ENCODE data around the gene REEP6. TPM values are rescaled to one million over a fixed set of nuclear protein-coding genes. Genes with fewer than 3 reads are reported as not detected.

The REEP6 gene
- total RNA-seq, 2 experiments from 2014 or later: 2.0 to 2.4 TPM

GRCh38 chr19:1472231-1473084 is 18.5 kb upstream of the REEP6 start:
- peaks cover 4% of the 10 kb centered on the region for H3K36me3 Mint-ChIP-seq (ENCODE audit: low read depth)
- no peaks in the 10 kb centered on the region for H3K9me3 Mint-ChIP-seq
- TF ChIP-seq, protein P1, sequence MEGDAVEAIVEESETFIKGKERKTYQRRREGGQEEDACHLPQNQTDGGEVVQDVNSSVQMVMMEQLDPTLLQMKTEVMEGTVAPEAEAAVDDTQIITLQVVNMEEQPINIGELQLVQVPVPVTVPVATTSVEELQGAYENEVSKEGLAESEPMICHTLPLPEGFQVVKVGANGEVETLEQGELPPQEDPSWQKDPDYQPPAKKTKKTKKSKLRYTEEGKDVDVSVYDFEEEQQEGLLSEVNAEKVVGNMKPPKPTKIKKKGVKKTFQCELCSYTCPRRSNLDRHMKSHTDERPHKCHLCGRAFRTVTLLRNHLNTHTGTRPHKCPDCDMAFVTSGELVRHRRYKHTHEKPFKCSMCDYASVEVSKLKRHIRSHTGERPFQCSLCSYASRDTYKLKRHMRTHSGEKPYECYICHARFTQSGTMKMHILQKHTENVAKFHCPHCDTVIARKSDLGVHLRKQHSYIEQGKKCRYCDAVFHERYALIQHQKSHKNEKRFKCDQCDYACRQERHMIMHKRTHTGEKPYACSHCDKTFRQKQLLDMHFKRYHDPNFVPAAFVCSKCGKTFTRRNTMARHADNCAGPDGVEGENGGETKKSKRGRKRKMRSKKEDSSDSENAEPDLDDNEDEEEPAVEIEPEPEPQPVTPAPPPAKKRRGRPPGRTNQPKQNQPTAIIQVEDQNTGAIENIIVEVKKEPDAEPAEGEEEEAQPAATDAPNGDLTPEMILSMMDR (IDR thresholded peaks at IDR 0.05): no peak
- no peak overlapping the region for H3K4me3 Mint-ChIP-seq
- ChIA-PET POLR2A (interaction anchor here (0.8 to 1.8 kb wide), 4 partner anchors 15 to 158 kb away, joined by 3 to 6 read pairs (median 4); no protein-coding TSS in a partner anchor), CTCF (interaction anchor here (1.2 kb wide), 1 partner anchor 30 kb away, joined by 3 read pairs; no protein-coding TSS in a partner anchor)
- peaks cover 21% of the 10 kb centered on the region for H3K4me1 Mint-ChIP-seq (ENCODE audit: low read depth)
- DNase-seq: no peak
- peaks cover 11% of the 10 kb centered on the region for H3K27me3 Mint-ChIP-seq
- ATAC-seq: no peak
- intact Hi-C loops (cut with micrococcal nuclease): no loop called here
- H3K27ac Mint-ChIP-seq: no peak overlapping the region

DNA sequence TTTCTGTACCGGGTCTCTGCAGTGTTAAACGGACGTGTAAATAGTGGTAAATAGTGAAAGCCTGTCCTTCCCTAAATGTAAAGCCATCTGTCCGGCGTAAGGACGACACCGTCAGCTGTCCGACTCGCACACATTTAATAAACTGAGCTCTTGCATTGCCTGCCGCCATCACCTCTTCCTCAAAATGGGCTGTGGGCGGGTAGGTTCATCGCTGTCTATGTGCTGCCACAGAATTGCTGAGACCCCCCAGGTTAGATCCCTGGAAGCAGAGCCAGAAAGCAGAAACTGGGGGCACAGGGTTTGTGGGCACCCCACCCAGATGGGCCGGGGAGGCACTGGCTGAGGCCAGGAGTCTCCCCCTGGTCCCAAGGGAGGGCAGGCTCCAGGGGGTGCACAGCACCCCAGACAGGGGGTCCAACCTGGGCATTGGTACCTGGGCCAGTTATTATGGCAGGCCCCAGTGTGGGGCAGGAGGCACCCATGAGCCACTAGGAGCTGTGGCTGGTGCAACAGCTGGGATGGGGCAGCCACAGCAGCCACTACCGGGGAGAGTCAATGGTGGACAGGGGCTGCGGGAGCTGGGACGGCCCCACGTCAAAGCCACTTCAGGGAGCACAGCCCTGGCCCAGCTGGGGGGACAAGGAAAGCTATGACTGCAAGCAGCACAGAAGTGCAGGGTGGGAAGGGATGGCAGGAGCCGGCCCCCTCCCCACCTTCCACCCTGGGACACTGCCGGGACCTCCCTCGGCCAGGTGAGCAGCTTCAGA is 17.7 kb upstream of the REEP6 start:
- CTCF ChIA-PET: no interaction called here
- TF ChIP-seq, protein P1 (IDR thresholded peaks at IDR 0.05): no peak
- Mint-ChIP-seq H3K4me3 (no peak overlapping the region), H3K36me3 (ENCODE audit: low read depth) (peaks cover 5% of the 10 kb centered on the region), H3K9me3 (no peaks in the 10 kb centered on the region), H3K27me3 (peaks cover 11% of the 10 kb centered on the region), H3K27ac (no peak overlapping the region), H3K4me1 (ENCODE audit: low read depth) (peaks cover 24% of the 10 kb centered on the region)
- POLR2A ChIA-PET: interaction anchor here (0.8 to 1.8 kb wide), 3 partner anchors 16 to 157 kb away, joined by 3 to 6 read pairs (median 4); no protein-coding TSS in a partner anchor
- DNase-seq: no peak
- intact Hi-C loops (cut with micrococcal nuclease): no loop called here
- ATAC-seq: no peak

DNA sequence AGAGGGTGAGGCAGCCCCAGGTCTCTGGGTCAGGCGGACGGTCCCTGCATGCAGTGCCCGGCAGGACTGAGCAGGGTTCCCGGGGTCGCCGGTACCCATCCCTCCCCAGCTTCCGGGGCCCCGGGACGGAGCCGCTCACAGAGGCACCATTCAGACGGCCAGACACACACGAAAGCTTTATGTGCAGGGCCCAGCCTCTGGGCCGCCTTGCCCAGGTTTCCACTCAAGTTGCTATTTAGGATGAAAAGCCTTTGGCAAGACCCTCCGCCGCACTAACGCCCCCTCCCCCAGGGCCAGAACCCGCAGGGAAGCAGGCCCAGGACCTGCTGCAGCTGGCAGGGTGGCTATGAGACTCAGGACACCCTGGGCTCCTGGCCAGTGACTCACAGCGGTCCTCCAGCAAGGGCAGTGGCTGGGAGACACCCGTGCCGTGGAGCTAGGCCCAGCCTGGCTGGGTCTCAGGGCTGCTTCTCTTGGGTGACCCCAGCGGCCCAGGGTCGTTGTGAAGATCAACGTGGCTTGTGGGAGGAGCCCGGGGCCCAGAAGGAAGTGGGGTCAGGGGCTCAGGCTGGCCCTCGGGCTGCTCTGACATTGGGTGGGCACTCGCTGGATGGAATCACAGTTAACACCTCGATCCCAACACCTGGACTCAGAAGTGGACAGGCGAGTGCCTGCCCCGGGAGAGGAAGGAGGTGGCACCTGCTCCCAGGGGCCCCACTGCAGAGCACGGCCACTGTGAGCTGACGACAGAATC is 16.8 kb upstream of the REEP6 start:
- Mint-ChIP-seq H3K4me3 (no peak overlapping the region), H3K4me1 (ENCODE audit: low read depth) (peaks cover 28% of the 10 kb centered on the region), H3K9me3 (no peaks in the 10 kb centered on the region), H3K27ac (no peak overlapping the region), H3K27me3 (peaks cover 11% of the 10 kb centered on the region), H3K36me3 (ENCODE audit: low read depth) (peaks cover 7% of the 10 kb centered on the region)
- ChIA-PET POLR2A (interaction anchor here (1.1 to 1.8 kb wide), 2 partner anchors 17 to 32 kb away, joined by 3 to 6 read pairs; no protein-coding TSS in a partner anchor), CTCF (interaction anchor here (1.3 to 1.5 kb wide), 2 partner anchors 30 to 197 kb away, joined by 3 read pairs; no protein-coding TSS in a partner anchor)
- intact Hi-C loops (cut with micrococcal nuclease): no loop called here
- no peak for ATAC-seq
- DNase-seq: no peak
- TF ChIP-seq, protein P1 (IDR thresholded peaks at IDR 0.05): no peak

GRCh38 chr19:1474765-1475351 is 16.1 kb upstream of the REEP6 start:
- TF ChIP-seq, protein P1 (IDR thresholded peaks at IDR 0.05): no peak
- H3K27me3 Mint-ChIP-seq: peaks cover 11% of the 10 kb centered on the region
- H3K36me3 Mint-ChIP-seq (ENCODE audit: low read depth): peaks cover 8% of the 10 kb centered on the region
- ATAC-seq: no peak
- H3K9me3 Mint-ChIP-seq: no peaks in the 10 kb centered on the region
- CTCF ChIA-PET: interaction anchor here (1.1 to 1.5 kb wide), 3 partner anchors 25 to 196 kb away, joined by 3 read pairs; partner anchors contain the start of gene APC2
- intact Hi-C loops (cut with micrococcal nuclease): no loop called here
- no peak for DNase-seq
- POLR2A ChIA-PET: interaction anchor here (0.8 to 1.2 kb wide), 2 partner anchors 32 to 178 kb away, joined by 3 to 4 read pairs; no protein-coding TSS in a partner anchor
- no peak overlapping the region for H3K4me3 Mint-ChIP-seq
- H3K27ac Mint-ChIP-seq: no peak overlapping the region
- peaks cover 29% of the 10 kb centered on the region for H3K4me1 Mint-ChIP-seq (ENCODE audit: low read depth)

Measured in activated CD8-positive, alpha-beta T cell treated with anti-CD3 and anti-CD28 coated beads for 36 hours (primary cell).